HEK293 (cell line): Measurements from ENCODE around the gene DCAKD.

Source experiments
- CTCF ChIA-PET: fragments of 350-600 bp; formaldehyde crosslinking; extraction: SDS; loops from one replicate; lab custom pipeline; 2021; ENCODE audit warnings: antibody characterized with exemption; lab: Yijun Ruan, JAX
- POLR2A ChIA-PET: fragments of 300-600 bp; formaldehyde crosslinking; extraction: SDS; loops from one replicate; lab custom pipeline; 2020; ENCODE audit warnings: antibody characterized with exemption, inconsistent platforms; lab: Yijun Ruan, JAX
- H3K27ac ChIP-seq: fragments of 200-500 bp; sonication (Bioruptor generic); 2 replicates; pipeline ENCODE4 v1.5.1; 2014; ENCODE audit warnings: low read depth, low read length, control low read depth, inconsistent platforms; ENCODE audit errors: extremely low read depth
- H3K36me3 ChIP-seq, 2 experiments: fragments of 200-500 bp in 1 of 2; sonication (Bioruptor generic) in 1 of 2; 1 replicate in 1 of 2; 2 replicates in 1 of 2; pipeline ENCODE4 v1.5.1; 2014 to 2017; ENCODE audit warnings: inconsistent platforms in 2 of 2, low read length in 2 of 2; ENCODE audit not compliant: control insufficient read depth in 2 of 2, insufficient read depth in 1 of 2
- H3K4me1 ChIP-seq: fragments of 200-500 bp; sonication (Bioruptor generic); 2 replicates; pipeline ENCODE4 v1.5.1; 2014; ENCODE audit warnings: mild to moderate bottlenecking, low read length, inconsistent platforms; ENCODE audit not compliant: control insufficient read depth, insufficient read depth
- H3K4me3 ChIP-seq: 2 replicates; pipeline ENCODE4 v1.5.1; 2011; ENCODE audit warnings: low read depth, mild to moderate bottlenecking, control low read depth, low read length, moderate library complexity
- H3K9me3 ChIP-seq: fragments of 200-500 bp; sonication (Bioruptor generic); 2 replicates; pipeline ENCODE4 v1.5.1; 2014; ENCODE audit warnings: low read depth, low read length, inconsistent platforms; ENCODE audit not compliant: control insufficient read depth, insufficient read depth
- GLIS1 ChIP-seq: fragments of 450-650 bp; formaldehyde crosslinking; IDR thresholded peaks from 2 replicates; pipeline ENCODE4 v1.5.1; 2016; ENCODE audit warnings: missing biosample characterization, missing genetic modification characterization
- MEIS1 ChIP-seq: sonication (generic); formaldehyde crosslinking; IDR thresholded peaks from 2 replicates; pipeline ENCODE4 v1.8.1; 2022; ENCODE audit warnings: missing genetic modification reagents, mild to moderate bottlenecking, borderline replicate concordance
- OVOL3 ChIP-seq: fragments of 450-650 bp; formaldehyde crosslinking; IDR thresholded peaks from 2 replicates; pipeline ENCODE4 v1.5.1; 2016; ENCODE audit warnings: missing biosample characterization, missing genetic modification characterization
- PRDM1 ChIP-seq: fragments of 450-650 bp; formaldehyde crosslinking; IDR thresholded peaks from 2 replicates; pipeline ENCODE4; 2016; ENCODE audit warnings: missing biosample characterization, missing genetic modification characterization
- RBAK ChIP-seq: fragments of 450-650 bp; formaldehyde crosslinking; IDR thresholded peaks from 2 replicates; pipeline ENCODE4 v1.5.1; 2016; ENCODE audit warnings: missing biosample characterization, missing genetic modification characterization
- SETDB1 ChIP-seq: IDR thresholded peaks from one replicate; pipeline ENCODE4 v1.6.1; 2017; ENCODE audit warnings: mild to moderate bottlenecking, low read length, moderate library complexity, mixed read lengths; ENCODE audit not compliant: insufficient read length
- TCF7L2 ChIP-seq: IDR thresholded peaks from 2 replicates; pipeline ENCODE4 v1.6.1; 2011; ENCODE audit warnings: low read depth, mild to moderate bottlenecking, inconsistent platforms, low read length, moderate library complexity, borderline replicate concordance
- TRIM28 ChIP-seq: IDR thresholded peaks from 2 replicates; pipeline ENCODE4 v1.6.1; 2011; ENCODE audit warnings: low read length, control low read depth, borderline replicate concordance
- WT1 ChIP-seq: fragments of 450-650 bp; formaldehyde crosslinking; IDR thresholded peaks from 2 replicates; pipeline ENCODE4 v1.5.1; 2016; ENCODE audit warnings: missing biosample characterization, missing genetic modification characterization
- ZBTB20 ChIP-seq: fragments of 450-650 bp; formaldehyde crosslinking; IDR thresholded peaks from 2 replicates; pipeline ENCODE4 v1.5.1; 2016; ENCODE audit warnings: missing biosample characterization, missing genetic modification characterization
- ZBTB21 ChIP-seq: fragments of 450-650 bp; formaldehyde crosslinking; IDR thresholded peaks from 2 replicates; pipeline ENCODE4 v1.5.1; 2017; ENCODE audit warnings: missing biosample characterization, missing genetic modification characterization
- ZBTB48 ChIP-seq: fragments of 450-650 bp; formaldehyde crosslinking; IDR thresholded peaks from 2 replicates; pipeline ENCODE4 v1.5.1; 2016; ENCODE audit warnings: missing biosample characterization, missing genetic modification characterization
- ZFP69B ChIP-seq: fragments of 450-650 bp; formaldehyde crosslinking; IDR thresholded peaks from 2 replicates; pipeline ENCODE4 v1.5.1; 2016; ENCODE audit warnings: missing biosample characterization, missing genetic modification characterization
- ZNF132 ChIP-seq: fragments of 450-650 bp; formaldehyde crosslinking; IDR thresholded peaks from 2 replicates; pipeline ENCODE4 v1.5.1; 2017; ENCODE audit warnings: missing biosample characterization, missing genetic modification characterization, borderline replicate concordance
- ZNF2 ChIP-seq: fragments of 450-650 bp; formaldehyde crosslinking; IDR thresholded peaks from 2 replicates; pipeline ENCODE4 v1.5.1; 2016; ENCODE audit warnings: missing biosample characterization, missing genetic modification characterization
- ZNF510 ChIP-seq: fragments of 450-650 bp; formaldehyde crosslinking; IDR thresholded peaks from 2 replicates; pipeline ENCODE4 v1.5.1; 2018; ENCODE audit warnings: mild to moderate bottlenecking, missing genetic modification characterization, missing biosample characterization; ENCODE audit not compliant: insufficient replicate concordance
- ZSCAN23 ChIP-seq: fragments of 450-650 bp; formaldehyde crosslinking; IDR thresholded peaks from 2 replicates; pipeline ENCODE4 v1.5.1; 2016; ENCODE audit warnings: missing biosample characterization, missing genetic modification characterization
- TF ChIP-seq, protein P1 (sequence below): fragments of 450-650 bp; formaldehyde crosslinking; IDR thresholded peaks from 2 replicates; pipeline ENCODE4 v1.5.1; 2016; ENCODE audit warnings: missing biosample characterization, missing genetic modification characterization
- TF ChIP-seq, protein P2 (sequence below): fragments of 450-650 bp; formaldehyde crosslinking; IDR thresholded peaks from 2 replicates; pipeline ENCODE4 v1.5.1; 2016; ENCODE audit warnings: missing biosample characterization, missing genetic modification characterization, low read depth
- TF ChIP-seq, protein P3 (sequence below): fragments of 450-650 bp; formaldehyde crosslinking; IDR thresholded peaks from 2 replicates; pipeline ENCODE4 v1.5.1; 2016; ENCODE audit warnings: missing biosample characterization, missing genetic modification characterization
- TF ChIP-seq, protein P4 (sequence below): fragments of 450-650 bp; formaldehyde crosslinking; IDR thresholded peaks from 2 replicates; pipeline ENCODE4 v1.5.1; 2016; ENCODE audit warnings: missing biosample characterization, missing genetic modification characterization
- TF ChIP-seq, protein P5 (sequence below): fragments of 450-650 bp; formaldehyde crosslinking; IDR thresholded peaks from 2 replicates; pipeline ENCODE4 v1.5.1; 2017; ENCODE audit warnings: missing biosample characterization, missing genetic modification characterization
- TF ChIP-seq, protein P6 (sequence below): fragments of 450-650 bp; formaldehyde crosslinking; optimal IDR thresholded peaks from 2 replicates; pipeline ENCODE3; 2016; ENCODE audit warnings: missing biosample characterization, mild to moderate bottlenecking, missing genetic modification characterization

DCAKD gene

DNA sequence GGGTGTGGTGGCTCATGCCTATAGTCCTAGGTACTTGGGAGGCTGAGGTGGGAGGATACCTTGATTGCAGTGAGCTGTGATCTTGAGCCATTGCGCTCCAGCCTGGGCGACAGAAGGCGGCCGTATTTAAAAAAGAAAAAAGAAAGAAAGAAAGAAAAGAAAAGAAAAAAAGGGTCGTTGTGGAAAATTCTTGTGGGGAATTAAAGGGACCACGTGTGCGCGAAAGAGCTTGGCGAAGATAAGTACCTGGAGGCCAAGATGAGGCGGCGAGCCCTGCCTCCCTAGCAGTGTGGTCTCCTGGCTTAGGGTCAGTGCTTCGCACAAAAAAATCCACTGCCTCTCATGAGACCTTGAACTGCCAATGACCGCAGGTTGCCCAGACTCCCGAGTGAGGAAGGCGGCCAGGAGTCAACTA, 9.0 kb upstream of the DCAKD start (continued):
- TF ChIP-seq ZFP69B (tag by site-specific recombination) = no peak
- peak; percentile 78; the same call in 1 of the 2 replicates for TF ChIP-seq ZBTB48 (tag by site-specific recombination)
- TF ChIP-seq, protein P1, sequence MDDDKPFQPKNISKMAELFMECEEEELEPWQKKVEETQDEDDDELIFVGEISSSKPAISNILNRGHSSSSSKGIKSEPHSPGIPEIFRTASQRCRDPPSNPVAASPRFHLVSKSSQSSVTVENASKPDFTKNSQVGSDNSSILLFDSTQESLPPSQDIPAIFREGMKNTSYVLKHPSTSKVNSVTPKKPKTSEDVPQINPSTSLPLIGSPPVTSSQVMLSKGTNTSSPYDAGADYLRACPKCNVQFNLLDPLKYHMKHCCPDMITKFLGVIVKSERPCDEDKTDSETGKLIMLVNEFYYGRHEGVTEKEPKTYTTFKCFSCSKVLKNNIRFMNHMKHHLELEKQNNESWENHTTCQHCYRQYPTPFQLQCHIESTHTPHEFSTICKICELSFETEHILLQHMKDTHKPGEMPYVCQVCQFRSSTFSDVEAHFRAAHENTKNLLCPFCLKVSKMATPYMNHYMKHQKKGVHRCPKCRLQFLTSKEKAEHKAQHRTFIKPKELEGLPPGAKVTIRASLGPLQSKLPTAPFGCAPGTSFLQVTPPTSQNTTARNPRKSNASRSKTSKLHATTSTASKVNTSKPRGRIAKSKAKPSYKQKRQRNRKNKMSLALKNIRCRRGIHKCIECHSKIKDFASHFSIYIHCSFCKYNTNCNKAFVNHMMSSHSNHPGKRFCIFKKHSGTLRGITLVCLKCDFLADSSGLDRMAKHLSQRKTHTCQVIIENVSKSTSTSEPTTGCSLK = no peak
- TF ChIP-seq, all 188 proteins: peak for 8

DNA sequence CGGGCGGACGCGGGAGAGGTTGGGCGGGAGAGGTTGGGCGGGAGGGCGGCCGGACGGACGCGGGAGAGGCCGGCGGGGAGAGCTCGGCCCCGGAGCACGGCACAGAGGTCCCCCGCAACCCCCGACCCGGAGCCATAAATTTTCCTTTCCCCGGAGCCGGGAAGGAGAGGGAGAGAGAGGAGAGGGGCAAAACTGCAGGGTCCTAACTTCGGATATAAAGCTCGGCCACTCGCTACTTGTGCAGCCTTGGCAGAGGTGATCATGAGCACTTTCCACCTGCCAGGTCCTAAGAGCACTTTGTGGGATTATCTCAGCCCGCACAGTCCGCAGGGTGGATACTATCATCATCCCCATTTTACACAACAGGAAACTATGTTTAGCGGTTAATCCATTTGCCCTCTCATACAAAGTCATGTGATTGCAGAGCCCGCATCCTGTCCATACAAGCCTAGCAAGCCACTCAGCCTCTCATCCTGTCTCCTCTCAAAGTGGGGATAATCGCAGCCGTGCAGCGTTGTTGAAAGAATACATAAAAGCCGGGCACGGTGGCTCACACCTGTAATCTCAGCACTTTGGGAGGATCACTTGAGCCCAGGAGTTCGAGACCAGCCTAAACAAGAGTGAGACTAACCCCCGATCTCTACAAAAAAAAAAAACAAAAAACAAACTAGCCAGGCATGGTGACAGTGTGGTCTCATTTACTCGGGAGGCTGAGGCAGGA, 780 bp upstream of the DCAKD start:
- POLR2A ChIA-PET = interaction anchor here (1.0 to 4.0 kb wide), 3 partner anchors 9 to 125 kb away, joined by 4 to 56 read pairs (median 4); partner anchors contain the start of gene NMT1
- CTCF ChIA-PET = interaction anchor here (0.6 kb wide), 1 partner anchor 18 kb away, joined by 3 read pairs; no protein-coding TSS in a partner anchor
- Histone ChIP-seq H3K9me3 (no peaks in the 10 kb centered on the region), H3K36me3 (no peaks in the 10 kb centered on the region; a peak in 1 of 3 replicates), H3K4me3 (peak overlapping the region; percentile 48), H3K4me1 (peaks cover 6% of the 10 kb centered on the region; the same call in 1 of the 2 replicates), H3K27ac (peak overlapping the region; percentile 81)
- TF ChIP-seq PRDM1 (tag by site-specific recombination) (no peak), ZNF510 (tag by site-specific recombination) (no peak), ZSCAN23 (tag by site-specific recombination) (no peak), WT1 (tag by site-specific recombination) (no peak), RBAK (tag by site-specific recombination) (no peak), SETDB1 (no peak), MEIS1 (CRISPR knock-in tag) (no peak), ZNF2 (tag by site-specific recombination) (0 out of 2 replicates have a peak, but pooled peaks have one; percentile 32), OVOL3 (tag by site-specific recombination) (no peak), ZFP69B (tag by site-specific recombination) (no peak), TRIM28 (no peak), GLIS1 (tag by site-specific recombination) (no peak), ZBTB20 (tag by site-specific recombination) (peak; percentile 43; the same call in 1 of the 2 replicates), ZBTB21 (tag by site-specific recombination) (no peak), ZNF132 (tag by site-specific recombination) (no peak), TCF7L2 (no peak)
- TF ChIP-seq, protein P2, sequence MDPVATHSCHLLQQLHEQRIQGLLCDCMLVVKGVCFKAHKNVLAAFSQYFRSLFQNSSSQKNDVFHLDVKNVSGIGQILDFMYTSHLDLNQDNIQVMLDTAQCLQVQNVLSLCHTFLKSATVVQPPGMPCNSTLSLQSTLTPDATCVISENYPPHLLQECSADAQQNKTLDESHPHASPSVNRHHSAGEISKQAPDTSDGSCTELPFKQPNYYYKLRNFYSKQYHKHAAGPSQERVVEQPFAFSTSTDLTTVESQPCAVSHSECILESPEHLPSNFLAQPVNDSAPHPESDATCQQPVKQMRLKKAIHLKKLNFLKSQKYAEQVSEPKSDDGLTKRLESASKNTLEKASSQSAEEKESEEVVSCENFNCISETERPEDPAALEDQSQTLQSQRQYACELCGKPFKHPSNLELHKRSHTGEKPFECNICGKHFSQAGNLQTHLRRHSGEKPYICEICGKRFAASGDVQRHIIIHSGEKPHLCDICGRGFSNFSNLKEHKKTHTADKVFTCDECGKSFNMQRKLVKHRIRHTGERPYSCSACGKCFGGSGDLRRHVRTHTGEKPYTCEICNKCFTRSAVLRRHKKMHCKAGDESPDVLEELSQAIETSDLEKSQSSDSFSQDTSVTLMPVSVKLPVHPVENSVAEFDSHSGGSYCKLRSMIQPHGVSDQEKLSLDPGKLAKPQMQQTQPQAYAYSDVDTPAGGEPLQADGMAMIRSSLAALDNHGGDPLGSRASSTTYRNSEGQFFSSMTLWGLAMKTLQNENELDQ (tag by site-specific recombination) = no peak
- TF ChIP-seq, protein P3, sequence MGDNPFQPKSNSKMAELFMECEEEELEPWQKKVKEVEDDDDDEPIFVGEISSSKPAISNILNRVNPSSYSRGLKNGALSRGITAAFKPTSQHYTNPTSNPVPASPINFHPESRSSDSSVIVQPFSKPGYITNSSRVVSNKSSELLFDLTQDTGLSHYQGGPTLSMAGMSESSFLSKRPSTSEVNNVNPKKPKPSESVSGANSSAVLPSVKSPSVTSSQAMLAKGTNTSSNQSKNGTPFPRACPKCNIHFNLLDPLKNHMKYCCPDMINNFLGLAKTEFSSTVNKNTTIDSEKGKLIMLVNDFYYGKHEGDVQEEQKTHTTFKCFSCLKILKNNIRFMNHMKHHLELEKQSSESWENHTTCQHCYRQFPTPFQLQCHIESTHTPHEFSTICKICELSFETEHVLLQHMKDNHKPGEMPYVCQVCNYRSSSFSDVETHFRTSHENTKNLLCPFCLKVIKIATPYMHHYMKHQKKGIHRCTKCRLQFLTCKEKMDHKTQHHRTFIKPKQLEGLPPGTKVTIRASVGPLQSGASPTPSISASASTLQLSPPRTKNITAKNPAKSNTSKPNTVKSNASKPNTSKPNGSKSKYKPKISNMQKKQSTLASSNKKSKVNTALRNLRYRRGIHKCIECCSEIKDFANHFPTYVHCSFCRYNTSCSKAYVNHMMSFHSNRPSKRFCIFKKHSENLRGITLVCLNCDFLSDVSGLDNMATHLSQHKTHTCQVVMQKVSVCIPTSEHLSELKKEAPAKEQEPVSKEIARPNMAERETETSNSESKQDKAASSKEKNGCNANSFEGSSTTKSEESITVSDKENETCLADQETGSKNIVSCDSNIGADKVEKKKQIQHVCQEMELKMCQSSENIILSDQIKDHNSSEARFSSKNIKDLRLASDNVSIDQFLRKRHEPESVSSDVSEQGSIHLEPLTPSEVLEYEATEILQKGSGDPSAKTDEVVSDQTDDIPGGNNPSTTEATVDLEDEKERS (tag by site-specific recombination) = 0 out of 2 replicates have a peak, but pooled peaks have one; percentile 51
- TF ChIP-seq, protein P4, sequence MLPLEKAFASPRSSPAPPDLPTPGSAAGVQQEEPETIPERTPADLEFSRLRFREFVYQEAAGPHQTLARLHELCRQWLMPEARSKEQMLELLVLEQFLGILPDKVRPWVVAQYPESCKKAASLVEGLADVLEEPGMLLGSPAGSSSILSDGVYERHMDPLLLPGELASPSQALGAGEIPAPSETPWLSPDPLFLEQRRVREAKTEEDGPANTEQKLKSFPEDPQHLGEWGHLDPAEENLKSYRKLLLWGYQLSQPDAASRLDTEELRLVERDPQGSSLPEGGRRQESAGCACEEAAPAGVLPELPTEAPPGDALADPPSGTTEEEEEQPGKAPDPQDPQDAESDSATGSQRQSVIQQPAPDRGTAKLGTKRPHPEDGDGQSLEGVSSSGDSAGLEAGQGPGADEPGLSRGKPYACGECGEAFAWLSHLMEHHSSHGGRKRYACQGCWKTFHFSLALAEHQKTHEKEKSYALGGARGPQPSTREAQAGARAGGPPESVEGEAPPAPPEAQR = no peak
- TF ChIP-seq, protein P5, sequence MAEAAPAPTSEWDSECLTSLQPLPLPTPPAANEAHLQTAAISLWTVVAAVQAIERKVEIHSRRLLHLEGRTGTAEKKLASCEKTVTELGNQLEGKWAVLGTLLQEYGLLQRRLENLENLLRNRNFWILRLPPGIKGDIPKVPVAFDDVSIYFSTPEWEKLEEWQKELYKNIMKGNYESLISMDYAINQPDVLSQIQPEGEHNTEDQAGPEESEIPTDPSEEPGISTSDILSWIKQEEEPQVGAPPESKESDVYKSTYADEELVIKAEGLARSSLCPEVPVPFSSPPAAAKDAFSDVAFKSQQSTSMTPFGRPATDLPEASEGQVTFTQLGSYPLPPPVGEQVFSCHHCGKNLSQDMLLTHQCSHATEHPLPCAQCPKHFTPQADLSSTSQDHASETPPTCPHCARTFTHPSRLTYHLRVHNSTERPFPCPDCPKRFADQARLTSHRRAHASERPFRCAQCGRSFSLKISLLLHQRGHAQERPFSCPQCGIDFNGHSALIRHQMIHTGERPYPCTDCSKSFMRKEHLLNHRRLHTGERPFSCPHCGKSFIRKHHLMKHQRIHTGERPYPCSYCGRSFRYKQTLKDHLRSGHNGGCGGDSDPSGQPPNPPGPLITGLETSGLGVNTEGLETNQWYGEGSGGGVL (tag by site-specific recombination) = peak; percentile 51
- TF ChIP-seq, protein P6, sequence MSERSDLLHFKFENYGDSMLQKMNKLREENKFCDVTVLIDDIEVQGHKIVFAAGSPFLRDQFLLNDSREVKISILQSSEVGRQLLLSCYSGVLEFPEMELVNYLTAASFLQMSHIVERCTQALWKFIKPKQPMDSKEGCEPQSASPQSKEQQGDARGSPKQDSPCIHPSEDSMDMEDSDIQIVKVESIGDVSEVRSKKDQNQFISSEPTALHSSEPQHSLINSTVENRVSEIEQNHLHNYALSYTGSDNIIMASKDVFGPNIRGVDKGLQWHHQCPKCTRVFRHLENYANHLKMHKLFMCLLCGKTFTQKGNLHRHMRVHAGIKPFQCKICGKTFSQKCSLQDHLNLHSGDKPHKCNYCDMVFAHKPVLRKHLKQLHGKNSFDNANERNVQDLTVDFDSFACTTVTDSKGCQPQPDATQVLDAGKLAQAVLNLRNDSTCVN = no peak
